ENCODE data around the gene ANXA8L1.
"Not testable (repeated sequence)": the region's sequence is repeated elsewhere in the genome, so short reads cannot be mapped to it uniquely, and the experiment has no call there.

The ANXA8L1 gene

GRCh38 chr10:46377022-46377421 lies 1.4 kb downstream of the ANXA8L1 start:
- DNase-seq (ENCODE audit: low read depth); H3K4me3 ChIP-seq (ENCODE audit: low read depth, low read length): not testable (repeated sequence)

DNA sequence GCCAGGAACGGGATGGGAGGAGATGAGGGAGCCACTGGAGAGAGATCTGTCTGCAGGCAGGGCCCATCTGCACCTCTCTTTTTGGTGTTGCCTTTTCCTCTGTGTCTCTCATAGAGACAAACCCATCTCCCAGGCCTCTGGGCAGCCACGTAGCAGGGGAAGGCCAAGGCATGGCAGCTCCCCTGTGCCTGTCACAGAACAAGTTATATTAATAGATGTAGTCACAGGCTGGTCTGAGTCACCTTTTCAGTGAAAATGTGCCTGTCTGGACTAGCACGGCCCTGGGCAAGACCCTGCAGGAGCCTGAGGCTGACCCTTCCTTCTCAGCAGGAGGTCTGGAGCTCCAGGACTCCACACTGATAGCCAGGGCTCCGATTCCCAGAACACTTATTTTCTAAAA lies 2.1 kb downstream of the ANXA8L1 start:
- DNase-seq (ENCODE audit: low read depth), result not testable (repeated sequence)

DNA sequence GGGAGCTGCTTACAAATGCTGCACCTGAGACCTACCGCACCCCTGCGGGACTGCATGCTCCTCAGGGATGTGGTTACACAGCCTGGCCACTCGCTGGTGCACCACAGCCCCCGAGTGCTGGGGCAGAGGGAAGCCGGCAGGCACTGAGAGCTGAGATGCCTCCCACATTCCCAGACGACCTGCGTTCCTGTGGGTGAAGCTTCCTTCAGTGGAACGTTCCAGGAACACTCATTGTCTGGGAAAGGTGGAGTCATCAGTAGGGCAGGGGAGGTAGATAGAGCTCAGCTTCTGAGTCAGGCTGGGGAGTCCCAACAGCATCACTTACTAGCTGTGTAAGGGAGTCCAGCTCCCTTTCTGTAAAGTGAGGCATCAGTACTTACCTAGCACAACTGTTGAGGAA lies 2.5 kb downstream of the ANXA8L1 start:
- not testable (repeated sequence) for DNase-seq (ENCODE audit: low read depth)

More for the DNA sequence above, 2.1 kb downstream of the ANXA8L1 start:
- not testable (repeated sequence) for H3K4me3 ChIP-seq (ENCODE audit: low read depth, low read length)

DNA sequence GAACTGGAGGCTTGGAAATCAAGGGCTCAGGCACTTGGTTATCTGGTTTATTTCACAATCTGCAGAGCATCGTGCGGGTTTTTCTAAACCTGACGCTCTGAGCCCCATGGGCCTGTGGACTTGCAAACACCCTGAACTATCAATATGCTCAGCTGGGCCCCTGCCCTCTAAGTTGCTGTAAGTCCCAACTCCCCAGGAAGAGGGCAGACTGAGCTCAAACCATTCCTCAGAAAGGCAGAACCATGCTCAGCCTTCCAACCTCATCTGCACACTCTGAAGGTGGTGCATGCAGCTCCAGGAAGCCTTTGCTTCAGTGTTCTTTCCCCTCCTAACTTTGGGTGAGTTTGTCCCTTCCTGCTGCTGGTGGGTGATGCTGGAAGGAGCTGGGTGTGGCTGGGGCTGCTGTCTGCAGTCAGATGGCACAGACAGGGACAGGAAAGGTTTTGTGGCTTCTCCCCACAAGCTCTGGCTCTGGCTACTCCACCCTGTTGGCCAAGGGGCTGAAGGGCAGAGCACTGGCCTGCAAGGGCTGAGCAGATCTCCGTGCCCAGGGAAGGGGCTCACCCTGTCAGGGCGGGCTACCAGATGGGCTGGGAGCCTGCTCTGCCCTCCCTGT lies 3.8 kb downstream of the ANXA8L1 start:
- not testable (repeated sequence) for H3K4me3 ChIP-seq (ENCODE audit: low read depth, low read length); DNase-seq (ENCODE audit: low read depth)

More for the DNA sequence above, 2.5 kb downstream of the ANXA8L1 start:
- H3K4me3 ChIP-seq (ENCODE audit: low read depth, low read length), result not testable (repeated sequence)

DNA sequence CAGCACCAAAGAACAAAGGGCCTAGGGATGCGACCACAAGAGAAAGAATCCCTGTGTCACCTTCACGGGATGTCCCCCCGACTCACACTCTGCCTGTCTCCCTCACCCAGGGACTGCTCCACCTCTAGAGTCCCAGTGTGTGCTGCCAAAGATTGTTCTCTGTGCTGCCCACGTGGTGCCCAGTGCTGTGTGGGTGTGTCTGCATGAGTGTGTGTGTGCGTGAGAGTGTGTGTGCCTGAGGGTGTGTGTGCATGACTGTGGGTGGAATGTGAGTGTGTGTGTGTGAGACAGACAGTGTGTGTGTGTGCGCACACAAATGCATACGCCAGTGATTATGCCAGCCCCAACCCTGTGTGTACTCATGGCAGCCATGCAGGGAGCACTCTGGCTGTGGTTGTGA lies 10.3 kb downstream of the ANXA8L1 start:
- not testable (repeated sequence) for DNase-seq (ENCODE audit: low read depth); H3K4me3 ChIP-seq (ENCODE audit: low read depth, low read length)

- H3K4me3 ChIP-seq (ENCODE audit: low read depth, low read length); DNase-seq (ENCODE audit: low read depth): not testable (repeated sequence)
These were observed 11.1 kb downstream of the ANXA8L1 start for GRCh38 chr10:46386694-46387093.

DNA sequence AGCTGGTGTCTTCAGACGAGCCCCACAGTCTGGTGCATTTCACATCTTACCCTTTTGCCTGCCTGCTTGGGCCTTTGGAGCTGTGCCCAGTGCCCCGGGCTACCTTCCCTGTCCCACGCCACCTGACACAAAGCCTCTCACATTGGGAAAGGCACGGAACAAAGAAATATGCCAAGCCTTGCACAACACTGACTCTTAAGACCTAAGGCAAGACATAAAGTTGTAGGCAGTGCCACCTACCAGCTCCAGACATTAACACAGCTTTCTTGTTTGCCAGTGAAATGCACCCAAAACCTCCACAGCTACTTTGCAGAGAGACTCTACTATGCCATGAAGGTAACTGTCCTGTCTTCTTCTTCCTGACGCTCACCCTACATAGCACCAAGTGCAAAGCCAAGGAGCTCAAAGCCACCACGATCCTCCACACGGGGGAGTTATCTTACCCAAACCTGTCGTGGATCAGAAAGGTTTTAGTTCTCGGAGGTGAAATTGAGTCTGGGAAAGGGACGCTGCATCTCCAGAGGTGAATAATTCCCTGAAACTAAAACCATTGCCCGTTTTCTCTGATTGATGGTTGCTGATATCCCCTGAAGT lies 11.8 kb downstream of the ANXA8L1 start:
- H3K4me3 ChIP-seq (ENCODE audit: low read depth, low read length); DNase-seq (ENCODE audit: low read depth): not testable (repeated sequence)

GRCh38 chr10:46391422-46391821 lies 15.8 kb downstream of the ANXA8L1 start:
- H3K4me3 ChIP-seq (ENCODE audit: low read depth, low read length), result not testable (repeated sequence)

DNA sequence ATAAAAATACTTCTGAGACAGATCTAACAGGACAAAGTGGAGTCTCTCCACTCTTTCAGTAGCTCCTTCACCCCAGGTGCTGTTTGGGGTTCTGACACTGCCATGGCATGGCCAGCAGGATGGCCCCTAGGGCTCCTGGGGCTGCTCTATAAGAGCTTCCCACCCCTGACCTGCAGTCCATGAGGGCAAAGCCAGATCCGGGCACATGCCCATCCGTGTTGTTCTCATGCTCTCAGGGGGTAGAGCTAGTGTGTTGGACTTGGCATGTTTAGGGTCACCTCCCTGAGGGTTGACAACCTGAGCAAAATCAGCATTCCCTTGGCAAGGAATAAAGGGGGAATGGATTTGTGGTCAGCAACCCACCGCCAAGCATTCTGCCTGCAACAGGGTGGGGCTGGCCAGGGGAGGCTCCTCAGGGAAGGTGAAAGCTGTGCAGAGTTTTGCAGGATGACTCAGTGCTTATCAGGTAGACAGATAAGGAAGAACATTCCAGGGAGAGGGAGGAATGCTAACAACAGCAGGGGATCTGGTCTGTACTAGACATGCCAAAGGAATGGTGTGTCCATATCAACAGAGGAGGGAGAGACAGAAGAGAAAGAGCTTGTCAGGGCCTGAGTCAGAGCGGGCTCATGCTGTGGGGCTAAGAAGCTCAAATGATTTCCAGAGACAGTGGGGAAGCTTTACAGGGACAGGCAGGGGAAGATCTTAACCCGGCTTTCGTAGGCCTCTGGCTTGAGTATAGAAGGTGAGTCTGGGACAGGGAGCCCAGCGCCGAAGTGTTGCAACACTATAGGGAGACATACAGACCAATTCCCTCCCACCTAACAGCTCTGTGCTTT lies 21.1 kb downstream of the ANXA8L1 start:
- not testable (repeated sequence) for H3K4me3 ChIP-seq (ENCODE audit: low read depth, low read length)
- peak; percentile 81 for DNase-seq (ENCODE audit: low read depth)

More at GRCh38 chr10:46391422-46391821, 15.8 kb downstream of the ANXA8L1 start:
- not testable (repeated sequence) for DNase-seq (ENCODE audit: low read depth)

DNA sequence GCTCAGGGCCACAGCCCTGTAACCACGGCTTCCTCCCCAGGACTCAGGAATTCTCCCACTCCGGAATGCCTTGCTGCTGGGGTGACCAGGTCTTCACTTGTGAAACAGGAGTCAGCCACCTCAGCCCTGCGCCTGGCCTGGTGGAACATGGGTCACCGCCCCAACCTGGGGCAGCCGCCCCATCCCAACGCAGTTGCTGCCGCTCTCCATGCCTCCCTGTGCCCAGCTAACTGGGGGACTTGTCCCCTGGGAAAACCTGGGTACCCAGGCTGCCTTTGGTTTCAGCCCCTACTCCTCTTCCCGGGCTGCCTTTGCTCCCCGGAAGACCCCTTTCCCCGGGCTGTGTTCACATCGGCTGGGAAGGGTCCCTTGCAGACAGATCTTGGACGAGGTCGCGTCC lies 22.2 kb downstream of the ANXA8L1 start:
- DNase-seq (ENCODE audit: low read depth), result peak; percentile 5
- H3K4me3 ChIP-seq (ENCODE audit: low read depth, low read length), result peak overlapping the region; percentile 16

DNA sequence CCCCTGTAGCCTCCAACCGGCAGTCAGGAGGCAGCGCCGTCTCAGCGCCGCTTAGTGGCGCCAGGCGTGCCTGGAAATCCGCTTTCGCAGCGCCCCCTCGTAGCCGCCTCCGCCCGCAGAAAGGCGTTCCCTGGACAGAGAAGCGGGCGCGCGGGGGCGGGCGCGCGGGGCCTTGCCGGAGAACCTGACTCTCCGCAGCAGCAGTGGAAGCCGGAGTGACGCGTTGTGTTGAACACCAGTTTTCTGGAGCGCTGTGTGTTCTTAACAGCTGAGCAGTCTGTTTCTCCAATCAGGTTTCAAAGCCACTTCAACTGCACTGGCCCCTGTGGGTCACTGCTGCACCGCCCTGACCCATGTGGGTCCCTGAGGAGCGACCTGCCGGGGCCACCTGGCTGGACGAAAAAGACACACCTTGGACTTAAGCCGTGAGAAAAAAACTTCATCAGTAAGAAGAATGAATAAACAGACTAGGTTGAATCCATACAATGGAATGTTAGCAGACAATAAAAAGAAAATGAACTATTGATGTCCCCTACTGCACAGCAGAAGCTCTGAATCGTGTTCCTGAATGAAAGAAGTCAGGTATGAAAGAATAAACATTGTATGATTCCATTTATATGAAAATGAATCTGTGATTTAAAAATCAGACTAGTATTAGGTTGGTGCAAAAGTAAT lies 22.8 kb downstream of the ANXA8L1 start:
- peak overlapping the region; percentile 60 for H3K4me3 ChIP-seq (ENCODE audit: low read depth, low read length)
- DNase-seq (ENCODE audit: low read depth), result peak; percentile 65

GRCh38 chr10:46409556-46409955 lies 34.0 kb downstream of the ANXA8L1 start:
- DNase-seq (ENCODE audit: low read depth); H3K4me3 ChIP-seq (ENCODE audit: low read depth, low read length): not testable (repeated sequence)

GRCh38 chr10:46411123-46411522 lies 35.5 kb downstream of the ANXA8L1 start:
- not testable (repeated sequence) for DNase-seq (ENCODE audit: low read depth); H3K4me3 ChIP-seq (ENCODE audit: low read depth, low read length)

GRCh38 chr10:46412665-46413064 lies 37.1 kb downstream of the ANXA8L1 start:
- not testable (repeated sequence) for H3K4me3 ChIP-seq (ENCODE audit: low read depth, low read length); DNase-seq (ENCODE audit: low read depth)

DNA sequence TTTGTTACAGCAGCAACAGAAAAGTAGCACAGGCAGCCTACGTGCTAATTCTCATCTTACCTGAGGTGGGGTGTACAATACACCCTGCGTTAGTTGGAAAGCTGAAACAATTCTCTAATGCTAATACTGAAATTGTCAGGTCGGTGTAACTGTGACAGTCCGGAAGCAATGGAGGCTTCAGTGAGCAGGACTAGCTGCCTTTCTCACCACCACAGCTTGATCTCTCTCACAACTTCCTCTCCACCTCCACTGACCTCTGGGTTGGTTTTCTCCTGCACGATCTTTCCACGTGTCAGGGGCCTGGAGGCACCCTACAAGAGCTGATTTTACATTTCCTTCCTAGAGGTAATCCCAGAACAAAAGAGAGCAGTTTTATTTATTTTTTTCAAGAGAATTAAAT lies 39.7 kb downstream of the ANXA8L1 start:
- H3K4me3 ChIP-seq (ENCODE audit: low read depth, low read length); DNase-seq (ENCODE audit: low read depth): not testable (repeated sequence)

DNA sequence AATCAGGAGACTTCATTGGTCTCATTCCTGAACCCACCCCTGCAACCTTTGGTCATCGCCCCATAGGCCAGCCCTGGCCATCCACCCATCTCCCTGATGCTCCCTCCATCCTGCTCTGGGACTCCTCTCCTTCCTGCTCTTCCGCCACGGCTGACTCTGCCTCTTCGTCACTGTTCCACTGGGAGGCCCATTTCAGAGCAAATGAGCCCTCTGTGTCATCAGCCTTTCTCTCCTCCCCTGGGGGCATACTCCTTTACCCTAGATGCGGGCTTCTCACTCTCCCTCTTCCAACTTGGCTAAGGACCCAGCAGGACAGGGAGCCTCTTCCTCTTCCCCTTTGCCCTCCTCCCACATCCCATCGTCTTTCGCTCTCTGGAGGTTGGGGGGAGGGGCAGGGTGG lies 42.7 kb downstream of the ANXA8L1 start:
- not testable (repeated sequence) for H3K4me3 ChIP-seq (ENCODE audit: low read depth, low read length); DNase-seq (ENCODE audit: low read depth)

DNA sequence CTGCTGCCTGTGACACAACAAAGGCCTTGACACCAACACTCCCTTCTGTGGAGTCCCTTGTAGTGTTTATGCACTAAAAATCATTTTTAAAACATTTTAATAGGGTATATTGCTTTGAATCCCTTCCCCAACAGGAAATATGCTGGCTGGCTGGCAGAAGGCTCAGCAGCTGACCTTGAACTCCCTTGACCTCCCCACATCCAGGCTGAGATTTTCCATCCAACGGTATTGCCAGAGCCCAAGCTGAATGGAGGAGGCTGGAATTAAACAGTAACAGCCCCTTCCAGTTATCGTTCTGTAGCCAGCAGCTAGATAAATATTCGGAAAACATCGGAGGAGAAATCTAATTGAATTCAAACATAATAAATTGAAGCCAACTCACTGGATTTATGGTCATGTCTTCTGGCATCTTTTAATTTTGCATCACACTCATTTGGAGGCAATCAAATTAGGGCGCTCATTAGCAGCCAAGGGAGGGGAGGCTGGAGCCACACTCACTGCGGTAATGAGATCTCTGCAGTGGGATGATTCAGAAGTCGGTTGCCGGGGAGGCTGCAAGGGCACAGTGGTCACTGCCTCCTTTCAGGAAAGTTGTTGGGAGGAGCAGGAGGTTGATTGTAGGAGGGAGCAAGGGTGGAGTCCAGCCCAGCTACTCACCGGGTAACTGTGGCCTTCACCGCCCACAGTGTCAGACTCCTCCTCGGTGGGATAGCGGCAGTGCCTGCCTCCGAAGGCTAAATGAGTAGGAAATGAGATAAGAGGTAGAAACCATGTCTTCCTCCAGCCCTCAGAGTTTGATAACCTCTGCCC lies 44.2 kb downstream of the ANXA8L1 start:
- not testable (repeated sequence) for H3K4me3 ChIP-seq (ENCODE audit: low read depth, low read length); DNase-seq (ENCODE audit: low read depth)

DNA sequence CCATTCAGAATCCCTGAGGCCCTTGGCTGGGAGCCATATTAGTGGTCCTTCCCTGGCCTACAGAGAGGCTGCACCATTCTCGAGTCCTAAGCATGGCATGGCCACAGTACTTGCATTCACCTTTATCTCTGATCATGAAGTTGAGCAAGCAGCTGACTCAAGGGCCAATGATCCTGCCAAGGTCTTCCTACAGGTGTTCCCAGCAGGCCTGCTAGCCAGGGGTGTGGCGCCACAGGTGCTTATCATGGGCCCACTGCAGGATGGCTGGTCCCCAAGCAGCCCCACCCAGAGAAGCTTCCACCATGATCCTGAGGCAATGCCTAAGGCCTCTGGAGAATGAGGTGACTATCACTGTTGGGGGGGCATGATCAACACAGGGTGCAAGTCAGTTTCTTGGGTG lies 48.0 kb downstream of the ANXA8L1 start:
- H3K4me3 ChIP-seq (ENCODE audit: low read depth, low read length); DNase-seq (ENCODE audit: low read depth): not testable (repeated sequence)

GRCh38 chr10:46440942-46441341 lies 65.4 kb downstream of the ANXA8L1 start:
- DNase-seq (ENCODE audit: low read depth); H3K4me3 ChIP-seq (ENCODE audit: low read depth, low read length): not testable (repeated sequence)

All from choroid plexus epithelial cell (primary cell).